Esophagus squamous epithelium (tissue), 4 donors: ENCODE measurements around the gene CHST8.

Source experiments
- POLR2A ChIP-seq, 4 donors: fragments of 450-650 bp; IDR thresholded peaks; one replicate each; pipeline ENCODE4 v1.6.1; 2017; ENCODE audit warnings: antibody characterized with exemption in 4 of 4, mild to moderate bottlenecking in 4 of 4, moderate library complexity in 3 of 4
- TF ChIP-seq, protein P1 (sequence below), 6 experiments: fragments of 450-650 bp in 4 of 6; fragments of 200-600 bp in 2 of 6; sonication (generic) in 2 of 6; IDR thresholded peaks; one replicate each; pipeline ENCODE4 v1.5.1; 2016 to 2019; ENCODE audit warnings: antibody characterized with exemption in 6 of 6, mild to moderate bottlenecking in 4 of 6, moderate library complexity in 4 of 6

DNA sequence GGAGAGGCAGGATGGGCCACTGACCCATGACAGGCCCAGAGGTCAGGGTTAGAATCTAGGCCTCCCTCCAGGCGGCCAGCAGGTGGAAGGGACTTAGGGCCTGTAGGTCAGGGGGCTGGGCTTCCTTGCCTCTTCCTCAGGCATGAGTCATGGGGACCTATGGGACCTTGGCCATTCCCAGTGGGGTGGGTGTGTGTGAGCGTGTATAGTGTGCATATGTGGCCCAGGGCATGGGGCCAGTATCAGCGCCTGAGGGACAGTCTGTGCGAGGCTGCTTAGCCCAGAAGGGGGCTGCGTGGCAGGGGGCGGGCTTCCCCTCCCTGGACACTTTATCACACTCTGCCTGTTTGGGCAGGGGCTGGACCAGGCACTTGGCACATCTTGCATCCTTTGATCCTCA is 188.2 kb downstream of the CHST8 start:
- TF ChIP-seq, protein P1, sequence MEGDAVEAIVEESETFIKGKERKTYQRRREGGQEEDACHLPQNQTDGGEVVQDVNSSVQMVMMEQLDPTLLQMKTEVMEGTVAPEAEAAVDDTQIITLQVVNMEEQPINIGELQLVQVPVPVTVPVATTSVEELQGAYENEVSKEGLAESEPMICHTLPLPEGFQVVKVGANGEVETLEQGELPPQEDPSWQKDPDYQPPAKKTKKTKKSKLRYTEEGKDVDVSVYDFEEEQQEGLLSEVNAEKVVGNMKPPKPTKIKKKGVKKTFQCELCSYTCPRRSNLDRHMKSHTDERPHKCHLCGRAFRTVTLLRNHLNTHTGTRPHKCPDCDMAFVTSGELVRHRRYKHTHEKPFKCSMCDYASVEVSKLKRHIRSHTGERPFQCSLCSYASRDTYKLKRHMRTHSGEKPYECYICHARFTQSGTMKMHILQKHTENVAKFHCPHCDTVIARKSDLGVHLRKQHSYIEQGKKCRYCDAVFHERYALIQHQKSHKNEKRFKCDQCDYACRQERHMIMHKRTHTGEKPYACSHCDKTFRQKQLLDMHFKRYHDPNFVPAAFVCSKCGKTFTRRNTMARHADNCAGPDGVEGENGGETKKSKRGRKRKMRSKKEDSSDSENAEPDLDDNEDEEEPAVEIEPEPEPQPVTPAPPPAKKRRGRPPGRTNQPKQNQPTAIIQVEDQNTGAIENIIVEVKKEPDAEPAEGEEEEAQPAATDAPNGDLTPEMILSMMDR (IDR thresholded peaks at IDR 0.05): no peak
- TF ChIP-seq POLR2A (IDR thresholded peaks at IDR 0.05): no peak
